Measurements from ENCODE around the gene URI1.

The URI1 gene

GRCh38 chr19:30062065-30062906, 120.2 kb downstream of the URI1 start:
- TF ChIP-seq CTCF (IDR thresholded peaks at IDR 0.05; ENCODE audit: low read depth, low read length, missing control alignments), result no peak
- DNase-seq (ENCODE audit: low read depth), result no peak
- no peak overlapping the region for H3K4me3 ChIP-seq (ENCODE audit: low read depth, low read length)

GRCh38 chr19:30062907-30063649, 121.0 kb downstream of the URI1 start:
- DNase-seq (ENCODE audit: low read depth), result no peak
- H3K4me3 ChIP-seq (ENCODE audit: low read depth, low read length), result no peak overlapping the region
- no peak for TF ChIP-seq CTCF (IDR thresholded peaks at IDR 0.05; ENCODE audit: low read depth, low read length, missing control alignments)

- no peak for TF ChIP-seq CTCF (IDR thresholded peaks at IDR 0.05; ENCODE audit: low read depth, low read length, missing control alignments)
- H3K4me3 ChIP-seq (ENCODE audit: low read depth, low read length), result no peak overlapping the region
- DNase-seq (ENCODE audit: low read depth), result no peak
Observed at GRCh38 chr19:30063650-30064347, 121.8 kb downstream of the URI1 start.

- DNase-seq (ENCODE audit: low read depth), result no peak
- no peak for TF ChIP-seq CTCF (IDR thresholded peaks at IDR 0.05; ENCODE audit: low read depth, low read length, missing control alignments)
- H3K4me3 ChIP-seq (ENCODE audit: low read depth, low read length), result no peak overlapping the region
Observed at GRCh38 chr19:30064348-30064699, 122.3 kb downstream of the URI1 start.

GRCh38 chr19:30064771-30065494, 122.9 kb downstream of the URI1 start:
- DNase-seq (ENCODE audit: low read depth), result no peak
- H3K4me3 ChIP-seq (ENCODE audit: low read depth, low read length), result no peak overlapping the region
- TF ChIP-seq CTCF (IDR thresholded peaks at IDR 0.05; ENCODE audit: low read depth, low read length, missing control alignments), result no peak
